Type B pancreatic cell (in vitro differentiated cells): Measurements from ENCODE around the gene MYBPC1. TPM values are rescaled to one million over a fixed set of nuclear protein-coding genes. Genes with fewer than 3 reads are reported as not detected.

Experiments used
- DNase-seq: peaks from one replicate; pipeline ENCODE4 v3.0.0; 2021; ENCODE audit warnings: mixed read lengths; ENCODE audit not compliant: unreplicated experiment; ENCODE audit errors: extremely low spot score
- H3K27ac Mint-ChIP-seq: 2 replicates; pipeline ENCODE4 v1.8.0; 2021; ENCODE audit warnings: mild to moderate bottlenecking, mixed read lengths
- H3K27me3 Mint-ChIP-seq: 2 replicates; pipeline ENCODE4 v1.8.0; 2021; ENCODE audit warnings: mixed read lengths
- H3K36me3 Mint-ChIP-seq: 2 replicates; pipeline ENCODE4 v1.8.0; 2021; ENCODE audit warnings: mixed read lengths
- H3K4me1 Mint-ChIP-seq: one replicate; pipeline ENCODE4 v1.8.0; 2021; ENCODE audit warnings: mixed read lengths; ENCODE audit not compliant: unreplicated experiment
- H3K4me3 Mint-ChIP-seq: 2 replicates; pipeline ENCODE4 v1.8.0; 2021; ENCODE audit warnings: mild to moderate bottlenecking, mixed read lengths
- H3K9me3 Mint-ChIP-seq: 2 replicates; pipeline ENCODE4 v1.8.0; 2021; ENCODE audit warnings: mixed read lengths
- total RNA-seq: library from RNA; stranded (reverse); gene quantifications from 2 replicates; pipeline ENCODE4 v1.2.1, GENCODE V29; 2021; ENCODE audit warnings: low replicate concordance
- TF ChIP-seq, protein P1 (sequence below): fragments of 200-600 bp; sonication (generic); conservative IDR thresholded peaks from 2 replicates; pipeline ENCODE4 v1.5.0; 2021; ENCODE audit warnings: antibody characterized with exemption, mild to moderate bottlenecking

Gene MYBPC1
- total RNA-seq, 1 donor from 2014 or later, result 18.0 TPM

GRCh38 chr12:101578417-101578816 lies 16.4 kb upstream of the MYBPC1 start:
- H3K4me3 Mint-ChIP-seq, result no peak overlapping the region
- H3K27ac Mint-ChIP-seq, result no peak overlapping the region

DNA sequence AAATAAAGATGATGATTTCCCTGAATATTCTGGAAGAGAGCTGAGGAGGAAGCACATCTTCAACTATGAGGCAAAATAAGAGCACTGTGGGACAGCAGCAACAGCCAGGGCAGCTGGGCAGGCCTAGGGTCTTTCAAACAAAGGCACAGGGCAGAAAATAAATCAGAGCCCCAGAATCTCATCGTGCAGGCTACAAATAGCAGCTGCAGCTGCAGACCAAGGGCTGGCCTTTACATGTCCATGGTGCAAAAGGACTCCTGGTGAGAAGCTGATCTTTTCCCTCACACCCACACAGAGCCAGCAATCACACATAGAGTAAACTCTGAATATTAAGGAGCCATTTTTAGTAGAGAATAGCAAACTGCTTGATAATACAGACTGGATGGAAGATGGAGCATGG lies 13.6 kb upstream of the MYBPC1 start:
- TF ChIP-seq, protein P1, sequence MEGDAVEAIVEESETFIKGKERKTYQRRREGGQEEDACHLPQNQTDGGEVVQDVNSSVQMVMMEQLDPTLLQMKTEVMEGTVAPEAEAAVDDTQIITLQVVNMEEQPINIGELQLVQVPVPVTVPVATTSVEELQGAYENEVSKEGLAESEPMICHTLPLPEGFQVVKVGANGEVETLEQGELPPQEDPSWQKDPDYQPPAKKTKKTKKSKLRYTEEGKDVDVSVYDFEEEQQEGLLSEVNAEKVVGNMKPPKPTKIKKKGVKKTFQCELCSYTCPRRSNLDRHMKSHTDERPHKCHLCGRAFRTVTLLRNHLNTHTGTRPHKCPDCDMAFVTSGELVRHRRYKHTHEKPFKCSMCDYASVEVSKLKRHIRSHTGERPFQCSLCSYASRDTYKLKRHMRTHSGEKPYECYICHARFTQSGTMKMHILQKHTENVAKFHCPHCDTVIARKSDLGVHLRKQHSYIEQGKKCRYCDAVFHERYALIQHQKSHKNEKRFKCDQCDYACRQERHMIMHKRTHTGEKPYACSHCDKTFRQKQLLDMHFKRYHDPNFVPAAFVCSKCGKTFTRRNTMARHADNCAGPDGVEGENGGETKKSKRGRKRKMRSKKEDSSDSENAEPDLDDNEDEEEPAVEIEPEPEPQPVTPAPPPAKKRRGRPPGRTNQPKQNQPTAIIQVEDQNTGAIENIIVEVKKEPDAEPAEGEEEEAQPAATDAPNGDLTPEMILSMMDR, result no peak
- H3K27me3 Mint-ChIP-seq, result no peaks in the 10 kb centered on the region
- DNase-seq, result no peak
- no peak overlapping the region for H3K27ac Mint-ChIP-seq
- no peaks in the 10 kb centered on the region for H3K36me3 Mint-ChIP-seq
- no peak overlapping the region for H3K4me3 Mint-ChIP-seq
- H3K9me3 Mint-ChIP-seq, result no peaks in the 10 kb centered on the region
- H3K4me1 Mint-ChIP-seq, result no peaks in the 10 kb centered on the region

More at GRCh38 chr12:101578417-101578816, 16.4 kb upstream of the MYBPC1 start:
- no peaks in the 10 kb centered on the region for H3K9me3 Mint-ChIP-seq
- no peaks in the 10 kb centered on the region for H3K36me3 Mint-ChIP-seq
- TF ChIP-seq, protein P1, result no peak
- H3K27me3 Mint-ChIP-seq, result no peaks in the 10 kb centered on the region
- H3K4me1 Mint-ChIP-seq, result no peaks in the 10 kb centered on the region
- no peak for DNase-seq

- TF ChIP-seq, protein P1, result no peak
- Mint-ChIP-seq H3K27ac (no peak overlapping the region), H3K36me3 (no peaks in the 10 kb centered on the region), H3K27me3 (no peaks in the 10 kb centered on the region), H3K4me1 (no peaks in the 10 kb centered on the region), H3K9me3 (no peaks in the 10 kb centered on the region), H3K4me3 (no peak overlapping the region)
- no peak for DNase-seq
These were observed 11.8 kb upstream of the MYBPC1 start for GRCh38 chr12:101582937-101583336.

- H3K27me3 Mint-ChIP-seq, result no peaks in the 10 kb centered on the region
- no peaks in the 10 kb centered on the region for H3K36me3 Mint-ChIP-seq
These were observed 4.4 kb upstream of the MYBPC1 start for GRCh38 chr12:101590383-101590782.

GRCh38 chr12:101591781-101592180 lies 3.0 kb upstream of the MYBPC1 start:
- Mint-ChIP-seq H3K27me3 (no peaks in the 10 kb centered on the region), H3K4me3 (no peak overlapping the region), H3K27ac (no peak overlapping the region), H3K36me3 (no peaks in the 10 kb centered on the region), H3K4me1 (no peaks in the 10 kb centered on the region), H3K9me3 (no peaks in the 10 kb centered on the region)
- DNase-seq, result no peak
- TF ChIP-seq, protein P1, result no peak

More at GRCh38 chr12:101590383-101590782, 4.4 kb upstream of the MYBPC1 start:
- no peaks in the 10 kb centered on the region for H3K9me3 Mint-ChIP-seq
- TF ChIP-seq, protein P1, result no peak
- no peak overlapping the region for H3K4me3 Mint-ChIP-seq
- DNase-seq, result no peak
- H3K4me1 Mint-ChIP-seq, result no peaks in the 10 kb centered on the region
- no peak overlapping the region for H3K27ac Mint-ChIP-seq

DNA sequence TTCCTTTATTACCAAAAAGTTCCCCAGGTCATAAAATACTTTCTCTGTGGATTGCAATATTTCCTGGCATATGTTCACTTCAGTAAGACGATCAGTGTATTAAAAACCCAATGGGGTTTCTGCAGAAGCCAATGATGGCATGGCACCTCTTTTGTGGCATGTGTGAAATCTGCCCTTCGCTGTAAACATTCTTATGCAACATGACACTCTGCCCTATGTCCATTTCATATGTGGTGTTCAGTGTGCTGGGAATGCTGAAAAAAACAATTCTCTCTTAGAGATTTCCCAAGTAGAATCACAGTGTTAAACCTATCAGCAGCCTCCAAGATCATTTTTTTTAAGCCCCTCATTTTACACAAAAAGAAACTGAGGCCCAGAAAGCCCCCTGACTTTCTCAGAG lies 2.3 kb upstream of the MYBPC1 start:
- Mint-ChIP-seq H3K27me3 (no peaks in the 10 kb centered on the region), H3K4me3 (no peak overlapping the region), H3K4me1 (no peaks in the 10 kb centered on the region), H3K27ac (no peak overlapping the region), H3K36me3 (no peaks in the 10 kb centered on the region), H3K9me3 (no peaks in the 10 kb centered on the region)
- no peak for DNase-seq
- TF ChIP-seq, protein P1, result no peak
